KMS-11 (cell line): Measurements from ENCODE around the gene UNK.
A peak's percentile ranks its signal among the peaks of the same experiment; 100 is the strongest.
"Not testable (repeated sequence)": the region's sequence is repeated elsewhere in the genome, so short reads cannot be mapped to it uniquely, and the experiment has no call there.

Source experiments
- H2AFZ ChIP-seq: fragments of 200-600 bp; sonication (generic); 2 replicates; pipeline ENCODE4 v1.6.1; 2016; ENCODE audit warnings: antibody characterized with exemption, mixed run types, low read depth
- H3K27ac ChIP-seq: fragments of 200-600 bp; sonication (generic); 2 replicates; pipeline ENCODE4 v1.6.1; 2016; ENCODE audit warnings: mild to moderate bottlenecking, mixed run types
- H3K27me3 ChIP-seq: fragments of 200-600 bp; sonication (generic); 2 replicates; pipeline ENCODE4 v1.6.1; 2017; ENCODE audit warnings: mild to moderate bottlenecking, low read depth, mixed run types, moderate library complexity; ENCODE audit not compliant: insufficient read depth
- H3K36me3 ChIP-seq: fragments of 200-600 bp; sonication (generic); 2 replicates; pipeline ENCODE4 v1.6.1; 2017; ENCODE audit warnings: mild to moderate bottlenecking, mixed run types; ENCODE audit not compliant: insufficient read depth
- H3K4me1 ChIP-seq: fragments of 200-600 bp; sonication (generic); 2 replicates; pipeline ENCODE4 v1.6.1; 2016; ENCODE audit warnings: mild to moderate bottlenecking, low read depth, mixed run types; ENCODE audit not compliant: poor library complexity, severe bottlenecking
- H3K4me2 ChIP-seq: fragments of 200-600 bp; sonication (generic); 2 replicates; pipeline ENCODE4 v1.7.0; 2016; ENCODE audit warnings: mild to moderate bottlenecking, mixed run types
- H3K4me3 ChIP-seq: fragments of 200-600 bp; sonication (generic); IDR thresholded peaks from 2 replicates; pipeline ENCODE4 v1.6.1; 2017; ENCODE audit warnings: low read depth, low read length, mixed read lengths; ENCODE audit not compliant: insufficient read depth
- H3K79me2 ChIP-seq: fragments of 200-600 bp; sonication (generic); 2 replicates; pipeline ENCODE4 v1.6.1; 2016; ENCODE audit warnings: low read depth, mixed run types; ENCODE audit not compliant: insufficient read depth
- H3K9ac ChIP-seq: fragments of 200-600 bp; sonication (generic); 2 replicates; pipeline ENCODE4 v1.6.1; 2016; ENCODE audit warnings: mild to moderate bottlenecking, mixed run types
- H4K20me1 ChIP-seq: fragments of 200-600 bp; sonication (generic); 2 replicates; pipeline ENCODE4 v1.6.1; 2016; ENCODE audit warnings: mild to moderate bottlenecking, mixed run types; ENCODE audit not compliant: insufficient read depth
- TF ChIP-seq, protein P1 (sequence below): fragments of 200-600 bp; sonication (generic); conservative IDR thresholded peaks from 2 replicates; pipeline ENCODE4 v1.6.1; 2017; ENCODE audit warnings: low read depth, mild to moderate bottlenecking, antibody characterized with exemption, low read length, moderate library complexity, mixed read lengths

The UNK gene

DNA sequence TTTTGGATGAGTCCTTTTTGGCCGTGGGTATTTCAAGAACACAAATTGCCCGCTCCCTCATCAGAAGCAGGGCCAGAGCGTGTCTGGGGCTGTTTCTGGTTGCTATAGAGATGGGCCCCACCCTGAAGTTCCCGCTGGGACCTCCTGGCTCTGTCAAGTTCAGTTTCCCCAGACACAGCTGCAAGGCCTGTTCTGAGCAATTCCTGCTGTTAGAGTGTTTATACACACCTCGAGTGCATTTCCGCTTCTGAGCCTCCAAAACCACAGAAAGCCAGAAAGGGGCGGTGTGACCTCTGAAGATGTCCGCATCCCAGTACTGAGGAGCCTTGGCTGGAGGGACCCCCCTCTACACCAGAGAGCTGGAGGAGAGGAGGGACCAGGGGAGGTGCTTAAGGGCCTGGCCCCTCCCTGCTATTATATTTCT is 79.9 kb downstream of the UNK start:
- Histone ChIP-seq H3K79me2 (no peaks in the 10 kb centered on the region), H3K36me3 (no peaks in the 10 kb centered on the region), H2AFZ (peak overlapping the region; percentile 39; the same call in 1 of the 2 replicates), H3K9ac (peak overlapping the region; percentile 74), H4K20me1 (no peaks in the 10 kb centered on the region), H3K4me3 (no peak overlapping the region), H3K27me3 (no peaks in the 10 kb centered on the region), H3K4me2 (peak overlapping the region; percentile 64), H3K27ac (peak overlapping the region; percentile 96), H3K4me1 (peaks cover 57% of the 10 kb centered on the region)
- TF ChIP-seq, protein P1, sequence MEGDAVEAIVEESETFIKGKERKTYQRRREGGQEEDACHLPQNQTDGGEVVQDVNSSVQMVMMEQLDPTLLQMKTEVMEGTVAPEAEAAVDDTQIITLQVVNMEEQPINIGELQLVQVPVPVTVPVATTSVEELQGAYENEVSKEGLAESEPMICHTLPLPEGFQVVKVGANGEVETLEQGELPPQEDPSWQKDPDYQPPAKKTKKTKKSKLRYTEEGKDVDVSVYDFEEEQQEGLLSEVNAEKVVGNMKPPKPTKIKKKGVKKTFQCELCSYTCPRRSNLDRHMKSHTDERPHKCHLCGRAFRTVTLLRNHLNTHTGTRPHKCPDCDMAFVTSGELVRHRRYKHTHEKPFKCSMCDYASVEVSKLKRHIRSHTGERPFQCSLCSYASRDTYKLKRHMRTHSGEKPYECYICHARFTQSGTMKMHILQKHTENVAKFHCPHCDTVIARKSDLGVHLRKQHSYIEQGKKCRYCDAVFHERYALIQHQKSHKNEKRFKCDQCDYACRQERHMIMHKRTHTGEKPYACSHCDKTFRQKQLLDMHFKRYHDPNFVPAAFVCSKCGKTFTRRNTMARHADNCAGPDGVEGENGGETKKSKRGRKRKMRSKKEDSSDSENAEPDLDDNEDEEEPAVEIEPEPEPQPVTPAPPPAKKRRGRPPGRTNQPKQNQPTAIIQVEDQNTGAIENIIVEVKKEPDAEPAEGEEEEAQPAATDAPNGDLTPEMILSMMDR, result no peak

DNA sequence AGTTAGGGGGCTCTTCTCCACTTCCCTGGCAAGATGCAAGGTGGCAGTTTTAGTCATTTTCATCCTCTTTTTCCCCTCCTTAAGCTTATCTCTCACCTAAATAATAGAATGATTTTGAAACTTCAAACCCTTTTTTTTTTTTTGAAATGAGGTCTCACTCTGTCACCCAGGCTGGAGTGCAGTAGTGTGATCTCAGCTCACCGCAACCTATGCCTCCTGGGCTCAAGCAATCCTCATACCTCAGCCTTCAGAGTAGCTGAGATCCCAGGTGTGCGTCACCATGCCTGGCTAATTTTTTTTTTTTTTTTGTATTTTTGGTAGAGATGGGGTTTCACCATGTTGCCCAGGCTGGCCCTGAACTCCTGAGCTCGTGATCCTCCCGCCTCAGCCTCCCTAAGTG is 80.3 kb downstream of the UNK start:
- H3K4me2 ChIP-seq, result peak overlapping the region; percentile 64
- H3K4me1 ChIP-seq, result peaks cover 57% of the 10 kb centered on the region
- H3K36me3 ChIP-seq, H3K79me2 ChIP-seq, H4K20me1 ChIP-seq, H3K27me3 ChIP-seq, H3K4me3 ChIP-seq: not testable (repeated sequence)
- peak overlapping the region; percentile 74 for H3K9ac ChIP-seq
- peak overlapping the region; percentile 96 for H3K27ac ChIP-seq
- H2AFZ ChIP-seq, result peak overlapping the region; percentile 39; the same call in 1 of the 2 replicates

DNA sequence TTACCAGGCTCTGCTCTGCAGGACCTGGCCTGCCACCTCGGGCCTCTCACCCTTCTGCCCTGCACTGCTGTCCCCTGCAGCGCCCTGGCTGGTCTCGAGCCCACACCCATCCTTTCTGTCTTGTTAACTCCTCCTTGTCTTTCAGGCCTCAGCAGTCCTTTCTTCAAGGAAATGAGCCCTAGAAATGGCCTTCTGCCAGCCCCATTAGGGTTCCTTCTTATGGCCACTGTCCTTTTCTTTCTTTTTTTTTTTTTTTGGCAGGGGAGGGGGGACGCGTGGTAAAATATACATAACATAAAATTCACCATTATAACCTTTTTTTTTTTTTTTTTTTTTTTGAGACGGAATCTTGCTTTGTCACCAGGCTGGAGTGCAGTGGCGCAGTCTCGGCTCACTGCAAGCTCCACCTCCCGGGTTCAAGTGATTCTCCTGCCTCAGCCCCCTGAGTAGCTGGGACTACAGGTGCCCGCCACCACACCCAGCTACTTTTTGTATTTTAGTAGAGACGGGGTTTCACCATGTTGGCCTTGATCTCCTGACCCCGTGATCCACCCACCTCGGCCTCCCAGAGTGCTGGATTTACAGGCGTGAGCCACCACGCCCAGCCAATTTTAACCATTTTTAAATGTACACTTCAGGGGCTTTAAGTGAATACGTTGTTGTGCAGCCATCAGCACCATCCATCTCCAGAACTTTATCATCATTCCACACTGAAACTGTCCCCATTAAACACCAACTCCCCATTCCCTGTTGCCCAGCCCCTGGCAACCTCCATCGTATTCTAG is 81.0 kb downstream of the UNK start:
- H3K4me2 ChIP-seq, result peak overlapping the region; percentile 64
- not testable (repeated sequence) for H3K79me2 ChIP-seq, H3K4me3 ChIP-seq

DNA sequence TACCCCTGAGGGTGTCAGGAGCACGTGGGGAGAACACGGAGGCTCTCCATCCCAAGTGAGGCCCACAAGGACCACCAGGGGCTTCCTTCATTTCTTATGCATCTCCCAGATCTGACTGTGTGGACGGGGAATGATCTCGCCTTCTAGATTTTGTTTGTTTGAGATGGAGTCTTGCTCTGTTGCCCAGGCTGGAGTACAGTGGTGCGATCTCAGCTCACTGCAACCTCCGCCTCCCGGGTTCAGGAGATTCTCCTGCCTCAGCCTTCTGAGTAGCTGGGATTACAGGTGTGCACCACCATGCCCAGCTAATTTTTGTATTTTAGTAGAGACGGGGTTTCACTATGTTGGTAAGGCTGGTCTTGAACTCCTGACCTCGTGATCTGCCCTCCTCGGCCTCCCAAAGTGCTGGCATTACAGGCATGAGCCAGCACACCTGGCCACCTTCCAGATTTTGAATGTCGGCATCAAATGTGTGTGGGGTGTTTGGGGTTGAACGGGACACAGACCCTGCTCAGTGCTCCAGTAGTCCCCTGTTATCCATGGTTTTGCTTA is 84.2 kb downstream of the UNK start:
- not testable (repeated sequence) for H3K79me2 ChIP-seq, H3K9ac ChIP-seq

More for the DNA sequence above, 81.0 kb downstream of the UNK start:
- H3K36me3 ChIP-seq, H3K27me3 ChIP-seq, H4K20me1 ChIP-seq: not testable (repeated sequence)
- peak overlapping the region; percentile 74 for H3K9ac ChIP-seq
- peak overlapping the region; percentile 39; the same call in 1 of the 2 replicates for H2AFZ ChIP-seq
- H3K27ac ChIP-seq, result peak overlapping the region; percentile 96
- H3K4me1 ChIP-seq, result peaks cover 57% of the 10 kb centered on the region

DNA sequence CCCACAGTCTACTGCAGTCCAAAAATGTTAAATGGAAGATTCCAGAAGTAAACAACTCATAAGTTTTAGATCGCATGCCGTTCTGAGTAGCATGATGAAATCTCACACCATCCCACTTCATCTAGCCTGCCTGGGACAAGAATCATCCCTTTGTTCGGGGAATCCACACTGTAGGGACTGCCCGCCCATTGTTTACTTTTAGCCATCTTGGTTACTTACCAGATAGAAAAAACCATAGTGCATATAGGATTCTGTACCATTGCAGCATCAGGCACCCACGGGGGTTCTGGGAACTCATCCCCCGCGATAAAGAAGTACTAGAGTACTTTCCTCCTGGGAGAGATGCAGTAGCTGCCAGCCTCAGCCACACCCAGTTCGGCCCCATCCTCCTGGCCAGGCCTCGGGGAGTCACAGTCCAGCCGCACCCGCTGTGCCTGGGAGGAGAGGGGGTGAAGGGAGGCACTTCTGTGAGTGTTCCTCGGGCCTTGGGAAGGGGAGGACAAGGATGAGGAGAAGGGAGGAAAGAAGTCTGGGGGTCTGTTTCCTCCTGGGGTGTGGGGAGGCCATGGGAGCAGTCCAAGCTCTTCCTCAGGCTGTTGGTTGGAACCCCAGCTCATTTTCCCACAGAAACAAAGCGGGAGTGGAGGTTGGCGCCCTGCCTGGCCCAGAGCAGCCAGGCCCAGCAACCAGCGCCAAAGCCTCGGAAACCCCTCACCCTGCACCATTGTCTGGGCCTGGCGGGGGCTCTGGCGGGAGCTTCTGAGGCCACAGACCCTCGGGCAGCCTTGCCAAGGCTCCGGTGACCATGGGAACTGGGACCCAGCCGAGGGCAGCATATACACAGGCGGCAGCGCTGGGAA is 84.9 kb downstream of the UNK start:
- Histone ChIP-seq H3K4me3 (no peak overlapping the region), H3K79me2 (no peaks in the 10 kb centered on the region), H4K20me1 (no peaks in the 10 kb centered on the region), H3K4me1 (peaks cover 43% of the 10 kb centered on the region), H2AFZ (no peak overlapping the region), H3K36me3 (no peaks in the 10 kb centered on the region), H3K9ac (no peak overlapping the region), H3K4me2 (no peak overlapping the region), H3K27me3 (no peaks in the 10 kb centered on the region), H3K27ac (no peak overlapping the region)
- TF ChIP-seq, protein P1, result no peak

More for the DNA sequence above, 84.2 kb downstream of the UNK start:
- not testable (repeated sequence) for H3K27ac ChIP-seq, H3K4me2 ChIP-seq, H3K36me3 ChIP-seq, H3K27me3 ChIP-seq, H2AFZ ChIP-seq, H4K20me1 ChIP-seq, H3K4me3 ChIP-seq
- H3K4me1 ChIP-seq, result peaks cover 48% of the 10 kb centered on the region

DNA sequence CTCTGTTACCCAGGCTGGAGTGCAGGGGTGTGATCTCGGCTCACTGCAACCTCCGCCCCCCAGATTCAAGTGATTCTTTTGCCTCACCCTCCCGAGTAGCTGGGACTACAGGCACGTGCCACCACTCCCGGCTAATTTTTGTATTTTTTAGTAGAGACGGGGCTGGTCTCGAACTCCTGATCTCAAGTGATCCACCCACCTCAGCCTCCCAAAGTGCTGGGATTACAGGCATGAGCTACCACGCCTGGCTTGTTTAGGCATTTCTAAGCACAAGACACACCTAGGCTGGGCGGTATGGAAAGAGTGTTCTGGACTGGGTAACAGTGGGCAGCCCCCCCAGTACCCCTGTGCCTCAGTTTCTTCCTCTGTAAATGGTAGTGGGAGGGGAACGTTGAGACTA is 85.6 kb downstream of the UNK start:
- not testable (repeated sequence) for H3K4me3 ChIP-seq, H3K9ac ChIP-seq, H3K79me2 ChIP-seq, H4K20me1 ChIP-seq, H2AFZ ChIP-seq, H3K36me3 ChIP-seq, H3K27me3 ChIP-seq, H3K4me2 ChIP-seq, H3K27ac ChIP-seq
- peaks cover 42% of the 10 kb centered on the region for H3K4me1 ChIP-seq
